Measurements from ENCODE around the gene NOTCH1. TPM values are rescaled to one million over a fixed set of nuclear protein-coding genes. Genes with fewer than 3 reads are reported as not detected.

NOTCH1 gene
- total RNA-seq, 1 experiment from 2014 or later, result 37.2 TPM

DNA sequence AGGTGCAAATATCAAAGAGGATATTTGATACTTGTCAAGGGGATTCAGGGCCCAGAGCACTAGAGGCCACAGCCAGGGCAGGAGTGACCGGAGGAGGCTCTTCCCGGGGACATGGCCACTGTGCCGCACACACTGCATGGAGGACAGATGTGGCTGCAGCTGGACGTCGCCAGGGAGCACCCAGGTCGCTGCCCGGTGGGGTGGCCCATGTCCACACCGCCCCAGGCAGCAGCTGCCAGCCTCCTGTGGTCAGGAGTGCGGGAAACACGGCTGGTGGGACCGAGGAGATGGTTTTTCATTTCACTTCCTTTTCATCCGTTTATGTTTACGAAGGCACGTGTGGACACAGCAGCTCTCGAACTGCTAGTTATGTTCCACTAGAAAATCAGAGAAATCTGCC lies 78.1 kb downstream of the NOTCH1 start:
- Histone ChIP-seq H3K36me3 (ENCODE audit: insufficient read depth, low read length, poor library complexity, severe bottlenecking) (peaks cover 87% of the 10 kb centered on the region), H3K9me3 (ENCODE audit: low read depth, low read length, poor library complexity, severe bottlenecking) (no peaks in the 10 kb centered on the region), H3K4me3 (ENCODE audit: low read depth, low read length, poor library complexity, severe bottlenecking) (no peak overlapping the region), H3K27me3 (replicated peaks; ENCODE audit: insufficient read depth, low read depth, low read length, poor library complexity) (no peaks in the 10 kb centered on the region), H3K4me1 (ENCODE audit: insufficient read depth, low read length, poor library complexity, severe bottlenecking) (no peaks in the 10 kb centered on the region), H3K27ac (ENCODE audit: low read depth, low read length, poor library complexity, severe bottlenecking) (no peak overlapping the region)
- ChIA-PET POLR2A (ENCODE audit: low non-redundant PET) (no interaction called here), CTCF (no interaction called here)
- intact Hi-C loops (cut with micrococcal nuclease; ENCODE audit: unreplicated experiment), result no loop called here
- no TSS peak for BruUV-seq (replicated peaks)
- TF ChIP-seq, protein P1, sequence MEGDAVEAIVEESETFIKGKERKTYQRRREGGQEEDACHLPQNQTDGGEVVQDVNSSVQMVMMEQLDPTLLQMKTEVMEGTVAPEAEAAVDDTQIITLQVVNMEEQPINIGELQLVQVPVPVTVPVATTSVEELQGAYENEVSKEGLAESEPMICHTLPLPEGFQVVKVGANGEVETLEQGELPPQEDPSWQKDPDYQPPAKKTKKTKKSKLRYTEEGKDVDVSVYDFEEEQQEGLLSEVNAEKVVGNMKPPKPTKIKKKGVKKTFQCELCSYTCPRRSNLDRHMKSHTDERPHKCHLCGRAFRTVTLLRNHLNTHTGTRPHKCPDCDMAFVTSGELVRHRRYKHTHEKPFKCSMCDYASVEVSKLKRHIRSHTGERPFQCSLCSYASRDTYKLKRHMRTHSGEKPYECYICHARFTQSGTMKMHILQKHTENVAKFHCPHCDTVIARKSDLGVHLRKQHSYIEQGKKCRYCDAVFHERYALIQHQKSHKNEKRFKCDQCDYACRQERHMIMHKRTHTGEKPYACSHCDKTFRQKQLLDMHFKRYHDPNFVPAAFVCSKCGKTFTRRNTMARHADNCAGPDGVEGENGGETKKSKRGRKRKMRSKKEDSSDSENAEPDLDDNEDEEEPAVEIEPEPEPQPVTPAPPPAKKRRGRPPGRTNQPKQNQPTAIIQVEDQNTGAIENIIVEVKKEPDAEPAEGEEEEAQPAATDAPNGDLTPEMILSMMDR (conservative IDR thresholded peaks at IDR 0.05; ENCODE audit: low read depth, low read length), result no peak
- no peak for TF ChIP-seq EZH2 (IDR thresholded peaks at IDR 0.05; ENCODE audit: borderline replicate concordance, low read depth, low read length, poor library complexity, severe bottlenecking)
- no peak for DNase-seq (ENCODE audit: low spot score)

DNA sequence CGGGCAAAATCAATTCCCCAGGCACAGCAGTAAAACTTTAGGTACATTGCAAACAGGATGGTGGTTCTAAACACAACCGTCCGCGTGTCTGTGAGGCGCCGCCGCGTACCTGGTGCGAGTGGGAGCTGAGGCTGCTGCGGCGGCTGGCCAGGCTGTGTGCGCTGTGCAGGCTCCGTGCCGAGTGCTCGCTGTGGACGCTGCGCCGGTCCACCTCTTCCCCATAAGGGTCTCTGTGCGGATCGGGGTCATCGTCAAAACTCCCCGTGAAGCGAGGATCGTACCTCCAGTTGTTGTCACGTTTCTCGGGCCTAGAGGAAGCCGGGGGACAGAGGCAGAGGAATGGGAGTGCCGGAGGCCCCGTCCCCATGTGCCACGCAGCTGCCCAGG lies 79.7 kb downstream of the NOTCH1 start:
- no TSS peak for BruUV-seq (replicated peaks)
- Histone ChIP-seq H3K9me3 (ENCODE audit: low read depth, low read length, poor library complexity, severe bottlenecking) (no peaks in the 10 kb centered on the region), H3K27me3 (replicated peaks; ENCODE audit: insufficient read depth, low read depth, low read length, poor library complexity) (no peaks in the 10 kb centered on the region), H3K4me1 (ENCODE audit: insufficient read depth, low read length, poor library complexity, severe bottlenecking) (no peaks in the 10 kb centered on the region), H3K27ac (ENCODE audit: low read depth, low read length, poor library complexity, severe bottlenecking) (no peak overlapping the region), H3K36me3 (ENCODE audit: insufficient read depth, low read length, poor library complexity, severe bottlenecking) (peaks cover 86% of the 10 kb centered on the region), H3K4me3 (ENCODE audit: low read depth, low read length, poor library complexity, severe bottlenecking) (no peak overlapping the region)
- ChIA-PET POLR2A (ENCODE audit: low non-redundant PET) (no interaction called here), CTCF (no interaction called here)
- TF ChIP-seq, protein P1 (conservative IDR thresholded peaks at IDR 0.05; ENCODE audit: low read depth, low read length), result no peak
- TF ChIP-seq EZH2 (IDR thresholded peaks at IDR 0.05; ENCODE audit: borderline replicate concordance, low read depth, low read length, poor library complexity, severe bottlenecking), result no peak
- DNase-seq (ENCODE audit: low spot score), result no peak
- intact Hi-C loops (cut with micrococcal nuclease; ENCODE audit: unreplicated experiment), result no loop called here

DNA sequence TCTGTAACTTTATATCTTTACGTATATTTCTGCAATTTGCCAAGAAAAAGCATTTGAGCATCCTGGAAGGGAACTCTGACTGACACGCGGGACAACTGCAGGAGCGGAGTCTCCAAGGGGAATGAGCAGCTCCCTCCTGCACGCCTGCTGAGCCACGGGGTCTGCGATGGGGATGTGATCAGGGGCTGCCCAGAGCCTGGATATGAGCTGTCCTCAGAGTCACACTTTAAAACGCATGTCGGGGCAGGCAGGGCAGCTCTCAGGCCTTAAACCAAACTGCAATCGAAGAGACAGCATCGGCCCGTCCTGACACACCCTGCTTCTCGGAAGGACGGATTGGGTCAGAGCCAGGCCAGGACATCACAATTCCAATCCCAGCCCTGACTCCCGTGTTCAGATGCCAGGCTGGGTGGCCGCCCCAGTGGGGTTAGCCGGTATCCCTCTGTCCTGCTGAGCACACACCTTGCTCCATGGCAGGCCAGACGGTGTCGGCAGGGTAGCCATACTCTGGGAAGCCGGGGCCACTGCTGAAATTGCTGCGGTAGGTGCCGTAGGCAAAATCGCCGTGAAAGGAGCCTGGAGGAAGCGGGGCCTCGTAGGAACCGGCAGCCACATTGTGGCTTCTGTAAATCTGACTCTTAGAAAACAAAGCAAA lies 80.2 kb downstream of the NOTCH1 start:
- no TSS peak for BruUV-seq (replicated peaks)

More for the DNA sequence above, 80.2 kb downstream of the NOTCH1 start:
- H3K36me3 ChIP-seq (ENCODE audit: insufficient read depth, low read length, poor library complexity, severe bottlenecking), result peaks cover 86% of the 10 kb centered on the region
- H3K27me3 ChIP-seq (replicated peaks; ENCODE audit: insufficient read depth, low read depth, low read length, poor library complexity), result no peaks in the 10 kb centered on the region
- no peak overlapping the region for H3K27ac ChIP-seq (ENCODE audit: low read depth, low read length, poor library complexity, severe bottlenecking)
- no peak for TF ChIP-seq EZH2 (IDR thresholded peaks at IDR 0.05; ENCODE audit: borderline replicate concordance, low read depth, low read length, poor library complexity, severe bottlenecking)
- TF ChIP-seq, protein P1 (conservative IDR thresholded peaks at IDR 0.05; ENCODE audit: low read depth, low read length), result no peak
- no peak overlapping the region for H3K4me3 ChIP-seq (ENCODE audit: low read depth, low read length, poor library complexity, severe bottlenecking)
- intact Hi-C loops (cut with micrococcal nuclease; ENCODE audit: unreplicated experiment), result no loop called here
- DNase-seq (ENCODE audit: low spot score), result no peak
- H3K4me1 ChIP-seq (ENCODE audit: insufficient read depth, low read length, poor library complexity, severe bottlenecking), result no peaks in the 10 kb centered on the region
- CTCF ChIA-PET, result no interaction called here
- POLR2A ChIA-PET (ENCODE audit: low non-redundant PET), result no interaction called here
- no peaks in the 10 kb centered on the region for H3K9me3 ChIP-seq (ENCODE audit: low read depth, low read length, poor library complexity, severe bottlenecking)

Measured in A673 (cell line).